GM12864 (cell line): ENCODE measurements around the gene CFAP61.

Source experiments
- DNase-seq: peaks from one replicate; pipeline ENCODE4 v3.0.0-alpha.2; 2011; ENCODE audit warnings: low read depth
- H3K4me3 ChIP-seq: 2 replicates; pipeline ENCODE4 v1.5.1; 2011; ENCODE audit warnings: mild to moderate bottlenecking, low read depth, low read length, control low read depth
- TF ChIP-seq, protein P1 (sequence below): IDR thresholded peaks from 2 replicates; pipeline ENCODE4 v1.5.1; 2011; ENCODE audit warnings: low read depth, mild to moderate bottlenecking, moderate library complexity, low read length, control low read depth, inconsistent platforms; ENCODE audit errors: missing control alignments

CFAP61 gene

DNA sequence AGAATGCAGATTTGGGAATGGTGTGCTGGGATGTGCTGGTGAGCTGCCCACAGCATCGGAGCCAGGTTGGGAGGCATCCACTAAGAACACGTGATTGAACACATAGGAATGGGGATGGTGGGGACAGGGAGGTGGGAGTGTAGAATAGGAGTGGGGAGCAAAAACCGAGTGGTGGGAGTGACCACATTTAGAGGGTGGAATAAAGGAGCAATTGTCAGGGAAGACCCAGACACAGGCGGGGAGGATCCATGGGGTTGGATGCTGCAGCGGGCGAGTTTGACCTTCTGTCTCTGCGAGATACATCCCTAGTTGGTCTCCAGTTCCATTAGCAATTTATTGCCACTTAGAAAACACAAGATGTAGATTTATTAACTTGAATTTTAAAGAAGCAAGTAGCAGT is 30.5 kb upstream of the CFAP61 start:
- no peak for DNase-seq
- TF ChIP-seq, protein P1, sequence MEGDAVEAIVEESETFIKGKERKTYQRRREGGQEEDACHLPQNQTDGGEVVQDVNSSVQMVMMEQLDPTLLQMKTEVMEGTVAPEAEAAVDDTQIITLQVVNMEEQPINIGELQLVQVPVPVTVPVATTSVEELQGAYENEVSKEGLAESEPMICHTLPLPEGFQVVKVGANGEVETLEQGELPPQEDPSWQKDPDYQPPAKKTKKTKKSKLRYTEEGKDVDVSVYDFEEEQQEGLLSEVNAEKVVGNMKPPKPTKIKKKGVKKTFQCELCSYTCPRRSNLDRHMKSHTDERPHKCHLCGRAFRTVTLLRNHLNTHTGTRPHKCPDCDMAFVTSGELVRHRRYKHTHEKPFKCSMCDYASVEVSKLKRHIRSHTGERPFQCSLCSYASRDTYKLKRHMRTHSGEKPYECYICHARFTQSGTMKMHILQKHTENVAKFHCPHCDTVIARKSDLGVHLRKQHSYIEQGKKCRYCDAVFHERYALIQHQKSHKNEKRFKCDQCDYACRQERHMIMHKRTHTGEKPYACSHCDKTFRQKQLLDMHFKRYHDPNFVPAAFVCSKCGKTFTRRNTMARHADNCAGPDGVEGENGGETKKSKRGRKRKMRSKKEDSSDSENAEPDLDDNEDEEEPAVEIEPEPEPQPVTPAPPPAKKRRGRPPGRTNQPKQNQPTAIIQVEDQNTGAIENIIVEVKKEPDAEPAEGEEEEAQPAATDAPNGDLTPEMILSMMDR: no peak
- H3K4me3 ChIP-seq: no peak overlapping the region

DNA sequence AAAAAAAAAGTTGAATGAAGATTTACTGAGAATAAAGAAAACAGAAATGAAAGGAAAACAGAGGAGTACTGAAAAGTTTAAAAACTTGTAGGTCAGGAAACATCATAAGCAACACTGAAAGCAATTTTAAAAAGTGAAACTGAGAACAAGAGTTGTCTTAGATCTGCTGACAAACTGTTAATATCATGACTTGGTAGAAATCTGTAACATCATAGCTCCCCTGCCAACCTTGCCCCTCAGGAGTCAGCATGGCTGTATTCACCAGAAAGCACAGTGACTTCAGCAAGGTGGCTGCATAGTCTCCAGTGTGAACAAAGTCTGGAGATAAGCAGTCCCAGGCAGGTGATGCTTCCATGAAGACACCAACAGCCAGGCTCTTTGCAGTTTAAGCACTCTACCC is 29.8 kb upstream of the CFAP61 start:
- no peak overlapping the region for H3K4me3 ChIP-seq
- peak; percentile 19 for DNase-seq
- TF ChIP-seq, protein P1: no peak

DNA sequence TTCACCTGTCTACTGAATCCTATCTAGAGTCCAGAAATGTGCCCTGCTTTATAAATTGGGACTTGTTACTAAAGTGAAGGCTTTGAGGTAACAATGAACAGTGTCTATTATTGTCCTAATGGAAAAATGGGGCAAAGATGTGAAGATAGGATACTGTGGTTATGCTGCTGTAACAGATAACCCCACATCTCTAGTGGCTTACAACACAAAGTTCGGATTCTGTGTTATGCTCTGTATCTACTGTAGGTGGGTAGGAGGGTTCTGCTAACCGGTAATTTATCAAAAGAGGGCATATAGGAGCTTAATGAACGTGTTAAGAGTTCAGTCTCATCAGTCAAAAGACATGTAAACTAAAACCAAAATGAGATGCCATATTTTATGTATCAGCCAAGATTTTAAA is 28.9 kb upstream of the CFAP61 start:
- no peak overlapping the region for H3K4me3 ChIP-seq
- no peak for DNase-seq
- TF ChIP-seq, protein P1: no peak

DNA sequence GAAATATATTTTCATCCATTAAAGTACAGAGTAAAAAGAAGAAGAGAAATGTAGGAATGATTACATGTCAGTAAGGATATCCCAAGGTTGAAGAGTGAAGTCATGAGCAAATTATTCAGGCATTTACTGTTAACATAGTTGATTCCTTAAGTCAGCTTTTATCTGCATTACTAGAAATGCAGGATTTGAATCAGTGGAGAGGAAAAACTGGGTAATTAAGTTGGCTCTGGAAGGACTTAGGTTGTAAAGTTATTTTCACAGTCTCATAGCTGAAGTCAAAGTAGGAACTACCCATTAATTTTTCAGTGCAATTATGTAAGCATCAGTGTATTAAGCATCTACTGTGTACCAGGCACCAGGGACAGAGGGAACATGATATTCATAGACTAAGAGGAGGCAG is 27.4 kb upstream of the CFAP61 start:
- H3K4me3 ChIP-seq: no peak overlapping the region
- TF ChIP-seq, protein P1: no peak
- DNase-seq: no peak

DNA sequence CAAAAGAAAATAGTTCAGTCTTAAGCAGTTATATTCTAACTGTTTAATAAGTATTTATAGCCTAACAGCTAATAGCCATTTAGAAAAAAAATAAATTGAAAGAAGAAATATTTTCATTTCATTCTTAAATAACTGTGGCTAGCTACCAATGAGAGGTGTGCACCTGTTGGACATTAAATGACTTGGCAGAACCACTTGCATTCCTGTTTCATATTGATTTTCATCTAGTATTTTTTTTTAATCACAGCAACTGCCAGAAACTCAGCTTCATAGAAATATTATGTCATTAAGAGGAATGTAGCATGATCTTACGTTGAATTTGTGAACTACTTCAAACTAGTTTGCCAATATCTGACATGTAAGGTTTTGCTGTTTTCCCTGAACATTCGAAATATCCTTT is 25.0 kb upstream of the CFAP61 start:
- TF ChIP-seq, protein P1: no peak
- no peak overlapping the region for H3K4me3 ChIP-seq
- DNase-seq: no peak

DNA sequence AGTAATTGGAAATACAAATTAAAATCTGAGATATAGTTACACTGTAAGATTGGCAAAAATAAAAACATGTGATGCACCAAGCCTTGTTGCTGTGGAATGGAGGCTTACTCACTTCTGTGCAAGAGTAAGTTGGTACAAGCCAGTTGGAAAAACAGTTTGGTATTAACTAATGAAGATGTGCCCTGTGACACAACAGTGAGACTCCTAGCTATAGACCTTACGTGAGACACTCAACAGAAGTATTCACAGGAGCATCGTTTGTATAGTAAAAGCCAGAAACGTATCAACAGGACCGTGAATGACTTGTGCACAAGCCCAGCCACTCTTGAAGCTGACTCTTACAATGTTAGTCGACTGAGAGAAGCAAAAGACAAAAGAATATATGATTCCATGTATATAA is 20.5 kb upstream of the CFAP61 start:
- DNase-seq: no peak
- H3K4me3 ChIP-seq: no peak overlapping the region
- TF ChIP-seq, protein P1: no peak

DNA sequence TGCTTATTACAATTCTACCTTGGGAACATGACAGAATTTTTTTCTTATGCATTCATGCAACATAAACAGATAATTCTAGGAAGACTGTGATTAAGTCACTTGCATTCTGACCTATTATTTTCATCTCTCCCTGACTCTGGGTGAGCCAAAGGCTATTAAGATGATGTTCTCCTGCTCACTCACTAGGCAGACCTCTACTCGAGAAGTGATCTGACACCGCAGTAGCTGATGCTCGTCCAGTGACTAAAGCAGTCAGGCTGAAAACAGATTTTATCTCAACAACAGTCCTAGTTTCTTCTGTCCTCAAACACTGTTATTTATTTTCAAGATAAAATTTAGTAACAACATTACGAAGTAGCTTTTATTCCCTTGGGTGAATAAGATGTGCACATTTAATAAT is 17.8 kb upstream of the CFAP61 start:
- DNase-seq: no peak
- H3K4me3 ChIP-seq: no peak overlapping the region
- TF ChIP-seq, protein P1: no peak
